ENCODE results near the gene GIN1.

GRCh38 chr5:103128202-103128601 is 8.3 kb upstream of the GIN1 start:
- TF ChIP-seq, protein P1, sequence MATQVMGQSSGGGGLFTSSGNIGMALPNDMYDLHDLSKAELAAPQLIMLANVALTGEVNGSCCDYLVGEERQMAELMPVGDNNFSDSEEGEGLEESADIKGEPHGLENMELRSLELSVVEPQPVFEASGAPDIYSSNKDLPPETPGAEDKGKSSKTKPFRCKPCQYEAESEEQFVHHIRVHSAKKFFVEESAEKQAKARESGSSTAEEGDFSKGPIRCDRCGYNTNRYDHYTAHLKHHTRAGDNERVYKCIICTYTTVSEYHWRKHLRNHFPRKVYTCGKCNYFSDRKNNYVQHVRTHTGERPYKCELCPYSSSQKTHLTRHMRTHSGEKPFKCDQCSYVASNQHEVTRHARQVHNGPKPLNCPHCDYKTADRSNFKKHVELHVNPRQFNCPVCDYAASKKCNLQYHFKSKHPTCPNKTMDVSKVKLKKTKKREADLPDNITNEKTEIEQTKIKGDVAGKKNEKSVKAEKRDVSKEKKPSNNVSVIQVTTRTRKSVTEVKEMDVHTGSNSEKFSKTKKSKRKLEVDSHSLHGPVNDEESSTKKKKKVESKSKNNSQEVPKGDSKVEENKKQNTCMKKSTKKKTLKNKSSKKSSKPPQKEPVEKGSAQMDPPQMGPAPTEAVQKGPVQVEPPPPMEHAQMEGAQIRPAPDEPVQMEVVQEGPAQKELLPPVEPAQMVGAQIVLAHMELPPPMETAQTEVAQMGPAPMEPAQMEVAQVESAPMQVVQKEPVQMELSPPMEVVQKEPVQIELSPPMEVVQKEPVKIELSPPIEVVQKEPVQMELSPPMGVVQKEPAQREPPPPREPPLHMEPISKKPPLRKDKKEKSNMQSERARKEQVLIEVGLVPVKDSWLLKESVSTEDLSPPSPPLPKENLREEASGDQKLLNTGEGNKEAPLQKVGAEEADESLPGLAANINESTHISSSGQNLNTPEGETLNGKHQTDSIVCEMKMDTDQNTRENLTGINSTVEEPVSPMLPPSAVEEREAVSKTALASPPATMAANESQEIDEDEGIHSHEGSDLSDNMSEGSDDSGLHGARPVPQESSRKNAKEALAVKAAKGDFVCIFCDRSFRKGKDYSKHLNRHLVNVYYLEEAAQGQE (IDR thresholded peaks at IDR 0.05; ENCODE audit: borderline replicate concordance): no peak
- TF ChIP-seq EZH2 (IDR thresholded peaks at IDR 0.05; ENCODE audit: borderline replicate concordance, insufficient read depth, low read length, poor library complexity, severe bottlenecking): no peak
- TF ChIP-seq, protein P2, sequence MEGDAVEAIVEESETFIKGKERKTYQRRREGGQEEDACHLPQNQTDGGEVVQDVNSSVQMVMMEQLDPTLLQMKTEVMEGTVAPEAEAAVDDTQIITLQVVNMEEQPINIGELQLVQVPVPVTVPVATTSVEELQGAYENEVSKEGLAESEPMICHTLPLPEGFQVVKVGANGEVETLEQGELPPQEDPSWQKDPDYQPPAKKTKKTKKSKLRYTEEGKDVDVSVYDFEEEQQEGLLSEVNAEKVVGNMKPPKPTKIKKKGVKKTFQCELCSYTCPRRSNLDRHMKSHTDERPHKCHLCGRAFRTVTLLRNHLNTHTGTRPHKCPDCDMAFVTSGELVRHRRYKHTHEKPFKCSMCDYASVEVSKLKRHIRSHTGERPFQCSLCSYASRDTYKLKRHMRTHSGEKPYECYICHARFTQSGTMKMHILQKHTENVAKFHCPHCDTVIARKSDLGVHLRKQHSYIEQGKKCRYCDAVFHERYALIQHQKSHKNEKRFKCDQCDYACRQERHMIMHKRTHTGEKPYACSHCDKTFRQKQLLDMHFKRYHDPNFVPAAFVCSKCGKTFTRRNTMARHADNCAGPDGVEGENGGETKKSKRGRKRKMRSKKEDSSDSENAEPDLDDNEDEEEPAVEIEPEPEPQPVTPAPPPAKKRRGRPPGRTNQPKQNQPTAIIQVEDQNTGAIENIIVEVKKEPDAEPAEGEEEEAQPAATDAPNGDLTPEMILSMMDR (IDR thresholded peaks at IDR 0.05; ENCODE audit: poor library complexity, severe bottlenecking): no peak
- no peak for TF ChIP-seq RAD21 (conservative IDR thresholded peaks at IDR 0.05)
- TF ChIP-seq POLR2AphosphoS5 (IDR thresholded peaks at IDR 0.05): no peak
- TF ChIP-seq EP300 (conservative IDR thresholded peaks at IDR 0.05; ENCODE audit: poor library complexity, severe bottlenecking): no peak
- no peak for TF ChIP-seq SMC3 (conservative IDR thresholded peaks at IDR 0.05; ENCODE audit: poor library complexity)
- no peak for TF ChIP-seq TAF1 (IDR thresholded peaks at IDR 0.05; ENCODE audit: low read depth)
